Panc1 (cell line): ENCODE data around the gene LONP2. TPM values are rescaled to one million over a fixed set of nuclear protein-coding genes. Genes with fewer than 3 reads are reported as not detected.

Experiments used
- ATAC-seq: fragments of 200-7000 bp; cut with Tn5 transposase; 2 replicates; pipeline ENCODE4 v1.9.1; 2020; ENCODE audit warnings: mild to moderate bottlenecking, moderate library complexity
- BruUV-seq: library from RNA; stranded (reverse); fragments of 400-500 nt; replicated peaks from 2 replicates; lab custom pipeline; 2021; lab: Mats Ljungman, UMichigan
- CTCF ChIA-PET: fragments of 300-600 bp; sonication (Branson Sonifier 250); formaldehyde crosslinking; loops from one replicate; lab custom pipeline; 2022; ENCODE audit warnings: antibody characterized with exemption; lab: Charles Lee
- POLR2A ChIA-PET: fragments of 300-600 bp; sonication (Branson Sonifier 250); formaldehyde crosslinking; loops from one replicate; lab custom pipeline; 2022; ENCODE audit warnings: antibody characterized with exemption; lab: Charles Lee
- DNase-seq: peaks from one replicate; pipeline ENCODE4 v3.0.0-alpha.2; 2010; ENCODE audit warnings: low read depth, low spot score
- H3K27ac ChIP-seq: 2 replicates; pipeline ENCODE4 v1.5.1; 2011; ENCODE audit warnings: mild to moderate bottlenecking, low read length, inconsistent platforms
- H3K27me3 ChIP-seq: fragments of 200-500 bp; sonication (Bioruptor generic); 2 replicates; pipeline ENCODE4 v1.6.0; 2014; ENCODE audit warnings: low read length, inconsistent platforms; ENCODE audit not compliant: control insufficient read depth, insufficient read depth
- H3K36me3 ChIP-seq: fragments of 200-500 bp; sonication (Bioruptor generic); 2 replicates; pipeline ENCODE4 v1.5.1; 2014; ENCODE audit warnings: inconsistent platforms, mild to moderate bottlenecking, low read length, moderate library complexity; ENCODE audit not compliant: control insufficient read depth, insufficient read depth
- H3K4me1 ChIP-seq: 2 replicates; pipeline ENCODE4 v1.5.1; 2011; ENCODE audit warnings: inconsistent platforms, mild to moderate bottlenecking, low read length, moderate library complexity; ENCODE audit not compliant: control insufficient read depth, insufficient read depth
- H3K4me3 ChIP-seq, 2 experiments: 2 replicates each; pipeline ENCODE4 v1.5.1; 2011 to 2012; ENCODE audit warnings: low read depth in 2 of 2, low read length in 2 of 2, mild to moderate bottlenecking in 2 of 2, inconsistent platforms in 1 of 2, moderate library complexity in 1 of 2
- H3K9me3 ChIP-seq: fragments of 200-500 bp; sonication (Bioruptor generic); 2 replicates; pipeline ENCODE4 v1.5.1; 2014; ENCODE audit warnings: low read depth, mild to moderate bottlenecking, inconsistent platforms, low read length, moderate library complexity; ENCODE audit not compliant: control insufficient read depth, insufficient read depth
- CTCF ChIP-seq: fragments of 450-650 bp; IDR thresholded peaks from 2 replicates; pipeline ENCODE4 v1.5.1; 2017; ENCODE audit warnings: mild to moderate bottlenecking
- POLR2AphosphoS5 ChIP-seq: IDR thresholded peaks from 2 replicates; pipeline ENCODE4 v1.6.1; 2012; ENCODE audit warnings: mild to moderate bottlenecking, low read depth, low read length, moderate library complexity
- REST ChIP-seq, 2 experiments: IDR thresholded peaks; 2 replicates each; pipeline ENCODE4 v1.6.1; 2011 to 2012; ENCODE audit warnings: low read depth in 2 of 2, control low read depth in 1 of 2, low read length in 1 of 2, mild to moderate bottlenecking in 1 of 2, moderate library complexity in 1 of 2; ENCODE audit not compliant: insufficient read depth in 1 of 2
- SIN3A ChIP-seq: IDR thresholded peaks from 2 replicates; pipeline ENCODE4 v1.6.1; 2012; ENCODE audit warnings: low read depth, mild to moderate bottlenecking, low read length, moderate library complexity, borderline replicate concordance; ENCODE audit not compliant: insufficient read depth
- TCF7L2 ChIP-seq: IDR thresholded peaks from 2 replicates; pipeline ENCODE4 v1.6.1; 2011; ENCODE audit warnings: mild to moderate bottlenecking, low read depth, low read length, inconsistent platforms
- in situ Hi-C: cut with HindIII; loops from 2 replicates; pipeline ENCODE4 v1.10.0; 2016; ENCODE audit warnings: low sequenced_read_pairs, low pct_unique_long_range_greater_than_20kb
- intact Hi-C: fragments of 100-400 bp; cut with micrococcal nuclease; formaldehyde crosslinking; loops from one replicate; pipeline ENCODE4 v1.10.0; 2022; ENCODE audit not compliant: unreplicated experiment
- total RNA-seq: library from RNA; stranded (reverse); gene quantifications from one replicate; pipeline ENCODE4 v1.2.1, GENCODE V29; 2021; ENCODE audit not compliant: unreplicated experiment

Gene LONP2
- total RNA-seq, 1 experiment from 2014 or later = 22.9 TPM

- H3K36me3 ChIP-seq = no peaks in the 10 kb centered on the region
- no peak for DNase-seq
- TF ChIP-seq TCF7L2 (no peak), POLR2AphosphoS5 (no peak), SIN3A (no peak), CTCF (no peak), REST (IDR thresholded peaks at IDR 0.05; ENCODE audit: insufficient read depth in 1 of 2, low read depth in 2 of 2, low read length in 1 of 2) (no peak)
- in situ Hi-C loops (no loop called here), intact Hi-C loops (no loop called here)
- no peaks in the 10 kb centered on the region for H3K4me1 ChIP-seq
- H3K9me3 ChIP-seq = no peaks in the 10 kb centered on the region
- H3K27me3 ChIP-seq = no peaks in the 10 kb centered on the region
- ATAC-seq = no peak
- no peak overlapping the region for H3K4me3 ChIP-seq
- BruUV-seq = no TSS peak
- ChIA-PET CTCF (no interaction called here), POLR2A (no interaction called here)
- H3K27ac ChIP-seq = no peak overlapping the region
These were observed 9.5 kb upstream of the LONP2 start for GRCh38 chr16:48234630-48235029.

GRCh38 chr16:48235058-48235555 lies 9.0 kb upstream of the LONP2 start:
- DNase-seq (no peak), ATAC-seq (no peak)
- H3K4me3 ChIP-seq = no peak overlapping the region
- BruUV-seq = no TSS peak
- TF ChIP-seq CTCF = no peak
- no peak for TF ChIP-seq TCF7L2
- no peak for TF ChIP-seq REST (IDR thresholded peaks at IDR 0.05; ENCODE audit: insufficient read depth in 1 of 2, low read depth in 2 of 2, low read length in 1 of 2)
- no peak for TF ChIP-seq POLR2AphosphoS5
- no peak for TF ChIP-seq SIN3A
- H3K27ac ChIP-seq = no peak overlapping the region
- in situ Hi-C loops (no loop called here), intact Hi-C loops (no loop called here)
- ChIA-PET CTCF (no interaction called here), POLR2A (no interaction called here)
- no peaks in the 10 kb centered on the region for H3K36me3 ChIP-seq
- no peaks in the 10 kb centered on the region for H3K9me3 ChIP-seq
- H3K4me1 ChIP-seq = no peaks in the 10 kb centered on the region
- H3K27me3 ChIP-seq = no peaks in the 10 kb centered on the region
